A549 treated with CORT108297 at 1 μM for 4 hours (cell line): ENCODE measurements around the gene HAUS2. TPM values are rescaled to one million over a fixed set of nuclear protein-coding genes. Genes with fewer than 3 reads are reported as not detected.

ENCODE experiments used
- total RNA-seq: library from RNA; stranded (reverse); fragments of 200-300 nt; extraction: Qiagen RNA extraction; gene quantifications from 5 replicates; pipeline ENCODE4 v1.2.3, GENCODE V29; 2022

HAUS2 gene
- total RNA-seq = 18.0 to 20.9 TPM (median 18.7 TPM) in 5 replicates

DNA sequence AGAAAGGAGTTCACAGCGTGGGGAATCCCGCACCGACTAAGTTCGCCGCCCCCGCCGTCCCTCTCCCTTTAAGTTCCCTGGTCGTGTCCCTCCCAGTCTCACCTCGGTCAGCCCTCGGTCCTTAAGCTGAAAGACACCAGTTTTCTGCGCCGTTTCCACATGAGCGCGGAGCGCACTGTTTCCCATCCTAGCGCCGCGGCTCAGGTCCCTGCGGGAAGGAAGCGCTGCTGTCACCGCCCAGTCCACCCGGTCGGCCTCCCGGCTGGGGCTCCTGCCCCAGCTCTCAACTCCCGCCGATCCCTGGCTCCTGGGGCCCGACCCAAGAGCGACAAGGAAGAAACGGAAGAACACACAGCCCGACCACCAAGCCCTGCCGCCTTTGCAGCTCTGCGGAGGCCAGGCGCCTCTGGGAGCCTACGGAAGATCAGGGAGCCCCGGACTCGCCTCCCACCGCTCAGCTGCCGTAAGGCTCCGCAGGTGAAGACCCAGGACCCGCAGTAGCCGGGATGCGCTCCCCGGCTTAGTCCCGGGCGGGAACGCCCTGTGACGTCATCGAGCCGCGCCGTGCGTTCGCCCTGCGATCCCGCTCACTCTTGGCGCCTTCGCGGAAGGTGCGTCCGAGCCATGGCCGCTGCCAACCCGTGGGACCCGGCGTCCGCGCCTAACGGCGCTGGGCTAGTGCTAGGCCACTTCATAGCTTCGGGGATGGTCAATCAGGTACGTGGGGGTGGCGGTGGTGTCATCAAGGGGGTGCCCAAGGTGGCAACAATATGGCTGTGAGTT, at the start of gene HAUS2, which contains the start of gene LRRC57:
TSS of gene HAUS2 (plus strand) at position 590 of the 783 bp plus-strand sequence. CDS start at position 625, 35 bp downstream.
TSS of gene LRRC57 (minus strand) at position 545 of the 783 bp plus-strand sequence. CDS start at position 186, 359 bp downstream.

GRCh38 chr15:42575188-42576039, 26.8 kb downstream of the HAUS2 start, which contains the start of gene STARD9:
Gene STARD9, plus strand, starts transcription at chr15:42575606. Its CDS starts 110 bp downstream, at chr15:42575716.

Other genes starting within 250 kb of the HAUS2 start
- 0.21 to 0.32 TPM (median 0.29 TPM) in 5 replicates for gene CAPN3, start 189.3 kb upstream of the HAUS2 start, total RNA-seq
- gene ZNF106, start 57.7 kb upstream of the HAUS2 start, total RNA-seq = 7.8 to 12.7 TPM (median 10.2 TPM) in 5 replicates
- 14.7 to 41.5 TPM (median 17.1 TPM) in 5 replicates for gene SNAP23, start 53.2 kb upstream of the HAUS2 start, total RNA-seq
- 10.8 to 13.0 TPM (median 11.7 TPM) in 5 replicates for gene LRRC57, start within 50 bp of the HAUS2 start, total RNA-seq
- gene STARD9, start 26.8 kb downstream of the HAUS2 start, total RNA-seq = 1.2 to 1.9 TPM (median 1.7 TPM) in 5 replicates
- 5.8 to 8.3 TPM (median 6.5 TPM) in 5 replicates for gene CDAN1, start 188.3 kb downstream of the HAUS2 start, total RNA-seq